ENCODE results near the gene DCAF7.

The DCAF7 gene

GRCh38 chr17:63512896-63513644 lies 37.2 kb upstream of the DCAF7 start:
- Histone ChIP-seq H3K27ac (ENCODE audit: low read depth, low read length) (no peak overlapping the region), H3K4ac (ENCODE audit: low read depth, low read length) (no peak overlapping the region), H3K9ac (ENCODE audit: low read length) (no peak overlapping the region), H2AFZ (ENCODE audit: insufficient read depth, low read length, poor library complexity) (no peak overlapping the region), H3K36me3 (ENCODE audit: control insufficient read depth in 1 of 2, insufficient read depth in 2 of 2, low read length in 2 of 2) (no peaks in the 10 kb centered on the region), H3K4me3 (ENCODE audit: low read depth, low read length) (no peak overlapping the region), H2BK5ac (ENCODE audit: low read depth, low read length, poor library complexity) (no peak overlapping the region), H3K23ac (ENCODE audit: low read length) (no peak overlapping the region), H4K8ac (ENCODE audit: low read depth, low read length) (no peak overlapping the region), H4K91ac (ENCODE audit: low read depth, low read length) (no peak overlapping the region), H3K14ac (ENCODE audit: low read length) (no peak overlapping the region), H2BK12ac (ENCODE audit: low read length) (no peak overlapping the region), H3K79me1 (ENCODE audit: low read length) (no peaks in the 10 kb centered on the region), H2BK120ac (ENCODE audit: insufficient read depth, low read length, poor library complexity) (no peak overlapping the region), H2AK5ac (ENCODE audit: low read length) (no peak overlapping the region), H3K4me2 (ENCODE audit: low read length) (no peak overlapping the region), H3K27me3 (ENCODE audit: insufficient read depth, low read length) (no peaks in the 10 kb centered on the region), H4K12ac (ENCODE audit: low read depth, low read length) (no peak overlapping the region), H3K9me3 (ENCODE audit: insufficient read depth, low read depth, low read length) (peaks cover under 1% of the 10 kb centered on the region), H3K18ac (ENCODE audit: low read length) (no peak overlapping the region), H3K79me2 (ENCODE audit: control insufficient read depth, insufficient read depth, low read length, poor library complexity) (no peaks in the 10 kb centered on the region), H3K4me1 (ENCODE audit: control insufficient read depth in 1 of 2, insufficient read depth in 2 of 2, low read length in 2 of 2) (no peaks in the 10 kb centered on the region)
- DNase-seq: no peak
- WGBS (ENCODE audit: extremely low coverage, insufficient coverage, insufficient read length): no CpG with 5 or more reads among the region's 7 CpGs

- Histone ChIP-seq H3K23ac (ENCODE audit: low read length) (no peak overlapping the region), H3K79me1 (ENCODE audit: low read length) (no peaks in the 10 kb centered on the region), H4K8ac (ENCODE audit: low read depth, low read length) (no peak overlapping the region), H3K18ac (ENCODE audit: low read length) (no peak overlapping the region), H3K4me1 (ENCODE audit: control insufficient read depth in 1 of 2, insufficient read depth in 2 of 2, low read length in 2 of 2) (no peaks in the 10 kb centered on the region), H3K4me3 (ENCODE audit: low read depth, low read length) (no peak overlapping the region), H3K79me2 (ENCODE audit: control insufficient read depth, insufficient read depth, low read length, poor library complexity) (no peaks in the 10 kb centered on the region), H2BK120ac (ENCODE audit: insufficient read depth, low read length, poor library complexity) (no peak overlapping the region), H3K4ac (ENCODE audit: low read depth, low read length) (no peak overlapping the region), H2AK5ac (ENCODE audit: low read length) (no peak overlapping the region), H3K14ac (ENCODE audit: low read length) (no peak overlapping the region), H3K27me3 (ENCODE audit: insufficient read depth, low read length) (no peaks in the 10 kb centered on the region), H2BK12ac (ENCODE audit: low read length) (no peak overlapping the region), H3K36me3 (ENCODE audit: control insufficient read depth in 1 of 2, insufficient read depth in 2 of 2, low read length in 2 of 2) (no peaks in the 10 kb centered on the region), H3K9ac (ENCODE audit: low read length) (no peak overlapping the region), H4K12ac (ENCODE audit: low read depth, low read length) (no peak overlapping the region), H2BK5ac (ENCODE audit: low read depth, low read length, poor library complexity) (no peak overlapping the region), H4K91ac (ENCODE audit: low read depth, low read length) (no peak overlapping the region), H3K4me2 (ENCODE audit: low read length) (no peak overlapping the region), H2AFZ (ENCODE audit: insufficient read depth, low read length, poor library complexity) (no peak overlapping the region), H3K27ac (ENCODE audit: low read depth, low read length) (no peak overlapping the region), H3K9me3 (ENCODE audit: insufficient read depth, low read depth, low read length) (peaks cover 1% of the 10 kb centered on the region)
- no peak for DNase-seq
- no CpG with 5 or more reads among the region's 3 CpGs for WGBS (ENCODE audit: extremely low coverage, insufficient coverage, insufficient read length)
These were observed 35.8 kb upstream of the DCAF7 start for GRCh38 chr17:63514477-63514876.

- H3K36me3 ChIP-seq (ENCODE audit: control insufficient read depth in 1 of 2, insufficient read depth in 2 of 2, low read length in 2 of 2): no peaks in the 10 kb centered on the region
- H3K14ac ChIP-seq (ENCODE audit: low read length): no peak overlapping the region
- H2BK120ac ChIP-seq (ENCODE audit: insufficient read depth, low read length, poor library complexity): no peak overlapping the region
- H2BK5ac ChIP-seq (ENCODE audit: low read depth, low read length, poor library complexity): no peak overlapping the region
- no peak for DNase-seq
- no peak overlapping the region for H4K91ac ChIP-seq (ENCODE audit: low read depth, low read length)
- H3K79me2 ChIP-seq (ENCODE audit: control insufficient read depth, insufficient read depth, low read length, poor library complexity): no peaks in the 10 kb centered on the region
- H4K12ac ChIP-seq (ENCODE audit: low read depth, low read length): no peak overlapping the region
- H3K4ac ChIP-seq (ENCODE audit: low read depth, low read length): no peak overlapping the region
- no peak overlapping the region for H2BK12ac ChIP-seq (ENCODE audit: low read length)
- H3K27me3 ChIP-seq (ENCODE audit: insufficient read depth, low read length): no peaks in the 10 kb centered on the region
- no peak overlapping the region for H4K8ac ChIP-seq (ENCODE audit: low read depth, low read length)
- H3K9me3 ChIP-seq (ENCODE audit: insufficient read depth, low read depth, low read length): peaks cover 1% of the 10 kb centered on the region
- no peak overlapping the region for H3K23ac ChIP-seq (ENCODE audit: low read length)
- H3K4me1 ChIP-seq (ENCODE audit: control insufficient read depth in 1 of 2, insufficient read depth in 2 of 2, low read length in 2 of 2): no peaks in the 10 kb centered on the region
- H3K4me2 ChIP-seq (ENCODE audit: low read length): no peak overlapping the region
- H2AK5ac ChIP-seq (ENCODE audit: low read length): no peak overlapping the region
- WGBS (ENCODE audit: extremely low coverage, insufficient coverage, insufficient read length): no CpG with 5 or more reads among the region's 2 CpGs
- no peak overlapping the region for H3K9ac ChIP-seq (ENCODE audit: low read length)
- H3K79me1 ChIP-seq (ENCODE audit: low read length): no peaks in the 10 kb centered on the region
- no peak overlapping the region for H3K4me3 ChIP-seq (ENCODE audit: low read depth, low read length)
- no peak overlapping the region for H3K18ac ChIP-seq (ENCODE audit: low read length)
- H3K27ac ChIP-seq (ENCODE audit: low read depth, low read length): no peak overlapping the region
- H2AFZ ChIP-seq (ENCODE audit: insufficient read depth, low read length, poor library complexity): no peak overlapping the region
These were observed 35.3 kb upstream of the DCAF7 start for GRCh38 chr17:63514974-63515373.

- no peak for DNase-seq
- Histone ChIP-seq H3K9me3 (ENCODE audit: insufficient read depth, low read depth, low read length) (peaks cover 1% of the 10 kb centered on the region), H3K4me1 (ENCODE audit: control insufficient read depth in 1 of 2, insufficient read depth in 2 of 2, low read length in 2 of 2) (no peaks in the 10 kb centered on the region), H3K79me1 (ENCODE audit: low read length) (no peaks in the 10 kb centered on the region), H3K9ac (ENCODE audit: low read length) (no peak overlapping the region), H3K4ac (ENCODE audit: low read depth, low read length) (no peak overlapping the region), H2AFZ (ENCODE audit: insufficient read depth, low read length, poor library complexity) (no peak overlapping the region), H3K36me3 (ENCODE audit: control insufficient read depth in 1 of 2, insufficient read depth in 2 of 2, low read length in 2 of 2) (no peaks in the 10 kb centered on the region), H4K12ac (ENCODE audit: low read depth, low read length) (no peak overlapping the region), H2BK120ac (ENCODE audit: insufficient read depth, low read length, poor library complexity) (no peak overlapping the region), H2BK12ac (ENCODE audit: low read length) (no peak overlapping the region), H3K23ac (ENCODE audit: low read length) (no peak overlapping the region), H2BK5ac (ENCODE audit: low read depth, low read length, poor library complexity) (no peak overlapping the region), H3K27ac (ENCODE audit: low read depth, low read length) (no peak overlapping the region), H3K4me3 (ENCODE audit: low read depth, low read length) (no peak overlapping the region), H2AK5ac (ENCODE audit: low read length) (no peak overlapping the region), H3K4me2 (ENCODE audit: low read length) (no peak overlapping the region), H3K79me2 (ENCODE audit: control insufficient read depth, insufficient read depth, low read length, poor library complexity) (no peaks in the 10 kb centered on the region), H4K91ac (ENCODE audit: low read depth, low read length) (no peak overlapping the region), H3K14ac (ENCODE audit: low read length) (no peak overlapping the region), H4K8ac (ENCODE audit: low read depth, low read length) (no peak overlapping the region), H3K18ac (ENCODE audit: low read length) (no peak overlapping the region), H3K27me3 (ENCODE audit: insufficient read depth, low read length) (no peaks in the 10 kb centered on the region)
- no CpG with 5 or more reads among the region's 1 CpG for WGBS (ENCODE audit: extremely low coverage, insufficient coverage, insufficient read length)
These were observed 34.9 kb upstream of the DCAF7 start for GRCh38 chr17:63515426-63515825.
